ENCODE data around the gene RIC8A. TPM values are rescaled to one million over a fixed set of nuclear protein-coding genes. Genes with fewer than 3 reads are reported as not detected.
"Not testable (repeated sequence)": the region's sequence is repeated elsewhere in the genome, so short reads cannot be mapped to it uniquely, and the experiment has no call there.

The RIC8A gene
- total RNA-seq, 4 donors from 2014 or later, result 84.5 to 376 (median 192) TPM

GRCh38 chr11:235609-235996 lies 28.1 kb downstream of the RIC8A start:
- intact Hi-C loops (cut with DNase I; ENCODE audit: low total_unique reads), result no loop called here

GRCh38 chr11:235997-236773 lies 28.7 kb downstream of the RIC8A start, which contains the start of gene SIRT3:
TSS of gene SIRT3 (minus strand) at chr11:236342. CDS start at chr11:236328, 14 bp downstream.
- Histone ChIP-seq H3K4me1 (peaks cover 11 to 15% of the 10 kb centered on the region in 2 donors), H3K36me3 (no peaks in the 10 kb centered on the region), H3K27me3 (no peaks in the 10 kb centered on the region), H3K9me3 (no peaks in the 10 kb centered on the region), H3K27ac (peak within 1 kb of the TSS; percentile 90 to 92), H3K4me3 (peak within 1 kb of the TSS; percentile 76 to 99)
- DNase-seq, result peak; percentile 79 to 83
- intact Hi-C loops (cut with DNase I; ENCODE audit: low total_unique reads), result no loop called here
- TF ChIP-seq POLR2A (IDR thresholded peaks at IDR 0.05), result peak; percentile 18 to 50
- TF ChIP-seq CTCF (IDR thresholded peaks at IDR 0.05), result peak in 2 of 4 experiments; percentile 36 to 60

More at GRCh38 chr11:235609-235996, 28.1 kb downstream of the RIC8A start:
- no peak for DNase-seq
- no peak for TF ChIP-seq POLR2A (IDR thresholded peaks at IDR 0.05)
- no peak for TF ChIP-seq CTCF (IDR thresholded peaks at IDR 0.05)
- Histone ChIP-seq H3K27me3 (no peaks in the 10 kb centered on the region), H3K4me3 (peak overlapping the region; percentile 76 to 94), H3K36me3 (no peaks in the 10 kb centered on the region), H3K27ac (peak overlapping the region; percentile 90 to 92), H3K4me1 (peaks cover 11 to 15% of the 10 kb centered on the region in 2 donors), H3K9me3 (no peaks in the 10 kb centered on the region)

- Histone ChIP-seq H3K4me3 (peak within 1 kb of the TSS; percentile 76 to 99), H3K27me3 (no peaks in the 10 kb centered on the region)
These were observed 29.6 kb downstream of the RIC8A start, which contains the start of gene PSMD13 for GRCh38 chr11:236774-237767. TSS of gene PSMD13 (plus strand) at chr11:236976. CDS start at chr11:237050, 74 bp downstream.

GRCh38 chr11:238346-238745 lies 30.8 kb downstream of the RIC8A start:
- H3K36me3 ChIP-seq; H3K27me3 ChIP-seq; H3K27ac ChIP-seq; H3K4me3 ChIP-seq; H3K9me3 ChIP-seq; DNase-seq; intact Hi-C loops (cut with DNase I; ENCODE audit: low total_unique reads): not testable (repeated sequence)
- peaks cover 11 to 15% of the 10 kb centered on the region in 2 donors for H3K4me1 ChIP-seq

More at GRCh38 chr11:236774-237767, 29.6 kb downstream of the RIC8A start, which contains the start of gene PSMD13:
- H3K27ac ChIP-seq, result peak within 1 kb of the TSS; percentile 90 to 92
- TF ChIP-seq CTCF (IDR thresholded peaks at IDR 0.05) (no peak), POLR2A (IDR thresholded peaks at IDR 0.05) (peak in 1 of 2 donors; percentile 70)
- H3K36me3 ChIP-seq, result no peaks in the 10 kb centered on the region
- DNase-seq, result peak; percentile 77 to 86
- intact Hi-C loops (cut with DNase I; ENCODE audit: low total_unique reads), result no loop called here
- H3K4me1 ChIP-seq, result peaks cover 11 to 15% of the 10 kb centered on the region in 2 donors
- no peaks in the 10 kb centered on the region for H3K9me3 ChIP-seq

- H3K36me3 ChIP-seq, result no peaks in the 10 kb centered on the region
- intact Hi-C loops (cut with DNase I; ENCODE audit: low total_unique reads), result no loop called here
- no peak for DNase-seq
- no peaks in the 10 kb centered on the region for H3K27me3 ChIP-seq
- H3K4me1 ChIP-seq, result peaks cover 9 to 13% of the 10 kb centered on the region in 2 donors
- no peak overlapping the region for H3K27ac ChIP-seq
- H3K4me3 ChIP-seq, result no peak overlapping the region
- H3K9me3 ChIP-seq, result no peaks in the 10 kb centered on the region
- TF ChIP-seq CTCF (IDR thresholded peaks at IDR 0.05) (no peak), POLR2A (IDR thresholded peaks at IDR 0.05) (no peak)
These were observed 32.8 kb downstream of the RIC8A start for GRCh38 chr11:240315-240714.
